Stimulated activated CD4-positive, alpha-beta T cell treated with anti-CD3 and anti-CD28 coated beads, Interleukin-15, amount 100 ng/mL, for 48 hours (primary cell): ENCODE data around the gene CTTN.

ENCODE experiments used
- DNase-seq, 2 donors: peaks; one replicate each; pipeline ENCODE4 v3.0.0-alpha.2; 2020; ENCODE audit warnings: low read depth in 2 of 2

Gene CTTN

DNA sequence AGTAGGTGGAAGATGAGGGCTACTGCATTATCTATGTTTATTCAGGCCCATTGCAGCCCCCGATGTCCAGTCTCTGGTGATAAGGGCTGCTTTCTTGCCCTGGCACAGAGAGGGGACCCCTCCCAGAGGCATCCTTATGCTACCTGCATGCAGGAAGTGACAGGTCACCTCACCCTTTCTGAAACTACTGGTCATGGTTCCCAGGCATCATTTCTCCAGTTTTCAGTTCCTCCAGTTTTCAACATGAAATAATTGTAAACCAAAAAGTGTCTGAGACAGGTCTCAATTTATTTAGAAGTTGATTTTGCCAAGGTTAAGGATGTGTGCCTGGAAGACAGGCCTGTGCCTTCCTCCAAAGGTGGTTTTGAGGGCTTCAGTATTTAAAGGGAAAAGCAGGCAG lies 57.0 kb downstream of the CTTN start:
- DNase-seq, result no peak

DNA sequence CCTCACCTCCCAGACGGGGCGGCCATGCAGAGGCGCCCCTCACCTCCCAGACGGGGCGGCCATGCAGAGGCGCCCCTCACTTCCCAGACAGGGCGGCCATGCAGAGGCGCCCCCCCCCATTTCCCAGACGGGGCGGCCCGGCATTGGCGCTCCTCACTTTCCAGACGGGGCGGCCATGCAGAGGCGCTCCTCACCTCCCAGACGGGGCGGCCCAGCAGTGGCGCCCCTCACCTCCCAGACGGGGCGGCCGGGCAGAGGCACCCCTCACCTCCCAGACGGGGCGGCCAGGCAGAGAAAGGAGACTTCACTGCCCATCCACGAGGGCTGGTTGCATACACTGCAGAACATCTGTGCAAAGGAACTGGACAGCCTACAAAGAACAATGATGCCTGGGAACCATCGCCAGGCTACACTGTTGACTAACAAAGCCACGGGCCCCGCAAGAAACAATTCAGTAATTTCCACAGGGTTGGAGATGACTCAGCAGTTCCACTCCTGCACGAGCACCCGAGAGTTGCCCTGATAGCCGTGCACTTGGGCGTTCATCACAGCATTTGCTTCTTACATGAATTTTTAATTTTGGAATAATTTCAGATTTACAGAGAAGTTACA lies 58.7 kb downstream of the CTTN start:
- no peak for DNase-seq

DNA sequence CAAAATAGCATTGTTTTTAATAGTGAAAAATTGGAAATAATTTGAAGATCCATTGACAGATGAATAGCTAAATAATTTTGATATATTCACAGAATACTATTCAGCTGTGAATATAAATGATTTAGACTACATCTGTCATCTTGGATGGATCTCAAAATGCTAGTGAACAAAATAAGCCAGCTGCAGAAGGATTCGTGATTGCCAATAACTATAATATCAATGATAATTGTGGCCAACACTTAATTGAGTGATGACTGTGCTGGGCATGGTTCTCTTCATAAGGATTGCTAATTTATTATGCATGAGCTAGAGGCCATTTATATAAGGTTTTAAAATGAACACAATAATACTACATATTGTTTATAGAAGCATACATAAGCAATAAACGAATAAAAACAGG lies 60.4 kb downstream of the CTTN start:
- no peak for DNase-seq

DNA sequence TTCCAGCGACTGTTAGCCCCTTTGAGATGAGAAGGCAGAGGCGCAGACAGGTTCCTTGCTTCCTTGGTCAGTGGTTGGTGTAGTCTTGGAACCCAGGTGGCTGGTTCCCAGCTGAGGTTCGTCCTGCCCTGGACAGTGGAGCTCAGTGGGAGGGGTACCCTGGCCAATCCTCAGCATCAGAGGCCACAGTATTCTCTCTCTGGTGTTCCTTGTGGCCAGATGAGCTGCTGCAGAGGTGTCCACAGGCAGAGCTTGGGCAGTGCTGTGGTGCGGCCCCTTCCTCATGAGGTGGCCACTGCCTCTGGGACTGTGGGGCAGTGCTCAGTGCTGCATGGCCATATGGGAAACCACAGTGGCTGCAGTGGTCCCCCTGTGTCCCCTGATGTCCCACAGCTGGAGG lies 61.8 kb downstream of the CTTN start:
- no peak for DNase-seq

DNA sequence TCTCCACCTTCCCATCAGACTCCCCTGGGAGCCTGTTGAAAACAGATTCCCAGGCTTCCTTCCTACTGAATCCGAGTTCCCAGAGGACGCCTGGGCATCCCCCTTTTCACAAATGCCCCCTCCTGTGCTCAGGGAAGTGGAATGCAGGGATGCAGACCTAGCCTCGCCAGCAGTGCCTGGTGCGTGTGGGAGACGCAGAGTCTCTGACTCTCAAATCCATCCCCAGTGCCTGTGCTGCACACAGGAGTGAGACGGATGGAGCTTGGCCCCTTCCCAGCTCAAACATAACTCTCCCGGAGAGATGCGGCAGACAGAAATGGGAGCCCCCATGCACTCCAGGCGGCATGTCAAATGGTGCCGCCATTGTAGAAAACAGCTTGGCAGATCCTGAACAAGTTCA lies 62.6 kb downstream of the CTTN start:
- DNase-seq, result no peak

DNA sequence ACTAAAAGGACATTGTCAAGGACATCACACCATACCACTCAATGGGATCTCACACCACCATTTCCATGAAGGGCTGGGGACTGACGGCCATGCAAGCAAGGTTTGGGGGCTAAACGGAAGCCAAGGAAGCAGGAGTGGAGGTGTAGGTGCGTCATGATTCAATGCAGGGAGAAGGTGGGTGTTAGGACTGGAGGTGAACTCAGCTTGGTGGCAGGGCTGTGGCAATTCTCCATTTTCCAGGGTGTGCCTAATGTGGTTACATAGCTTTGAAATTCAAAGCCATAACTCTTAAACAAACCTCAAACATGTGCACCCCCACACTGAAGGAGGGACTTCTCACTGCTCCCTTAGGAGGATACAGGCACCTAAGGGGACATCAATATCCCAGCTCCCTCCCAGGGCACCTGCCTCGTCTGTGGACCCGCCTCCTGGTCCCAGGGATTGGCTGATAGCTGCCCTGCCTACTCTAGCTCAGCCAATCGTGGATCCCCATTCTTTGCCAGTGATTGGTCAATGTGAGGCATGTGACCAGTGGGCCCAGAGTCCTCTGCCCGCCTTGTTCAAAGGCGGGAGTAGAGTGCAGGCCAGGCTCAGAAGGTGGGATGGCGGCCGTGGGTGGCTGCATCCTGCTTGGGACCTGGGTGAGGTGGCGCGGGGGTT lies 64.6 kb downstream of the CTTN start:
- no peak for DNase-seq

DNA sequence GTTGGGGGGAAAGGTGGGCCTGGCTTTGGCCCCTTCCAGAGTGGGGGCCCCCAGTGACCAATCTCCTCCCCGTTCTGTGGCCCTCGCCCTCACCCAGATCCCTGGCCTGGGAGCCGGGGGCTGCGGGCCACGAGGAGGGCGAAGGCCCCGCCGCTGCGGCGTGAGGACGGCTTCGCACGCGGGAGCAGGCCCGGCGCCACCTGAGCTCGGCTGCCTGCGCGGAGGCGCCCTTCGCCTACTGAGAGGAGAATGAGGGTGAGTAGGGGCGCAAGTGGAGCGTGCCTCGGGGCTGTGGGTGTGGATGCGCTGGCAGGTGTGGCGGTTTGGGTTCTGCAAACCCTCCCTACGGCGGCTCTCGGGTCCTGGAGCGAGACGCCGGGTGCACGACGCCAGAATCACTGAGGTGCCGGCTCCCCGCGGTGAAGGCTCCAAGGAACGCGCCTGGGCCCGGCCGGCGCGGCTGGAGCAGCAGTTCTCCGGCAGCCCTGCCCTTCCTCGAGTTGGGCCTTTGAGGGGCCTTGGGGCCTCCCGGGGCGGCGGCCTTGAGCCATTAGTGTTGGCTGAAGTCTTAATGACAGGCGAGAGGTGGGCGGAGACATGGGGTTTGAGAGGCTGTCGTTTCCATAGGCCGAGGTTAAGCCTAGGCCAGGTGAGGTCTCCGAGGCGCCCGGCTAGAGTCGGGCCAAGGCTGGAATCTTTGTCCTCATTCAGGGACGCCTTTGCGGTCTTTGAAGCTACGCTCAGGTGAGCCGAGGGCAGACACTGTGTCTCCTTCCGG lies 65.3 kb downstream of the CTTN start:
- DNase-seq, result no peak

DNA sequence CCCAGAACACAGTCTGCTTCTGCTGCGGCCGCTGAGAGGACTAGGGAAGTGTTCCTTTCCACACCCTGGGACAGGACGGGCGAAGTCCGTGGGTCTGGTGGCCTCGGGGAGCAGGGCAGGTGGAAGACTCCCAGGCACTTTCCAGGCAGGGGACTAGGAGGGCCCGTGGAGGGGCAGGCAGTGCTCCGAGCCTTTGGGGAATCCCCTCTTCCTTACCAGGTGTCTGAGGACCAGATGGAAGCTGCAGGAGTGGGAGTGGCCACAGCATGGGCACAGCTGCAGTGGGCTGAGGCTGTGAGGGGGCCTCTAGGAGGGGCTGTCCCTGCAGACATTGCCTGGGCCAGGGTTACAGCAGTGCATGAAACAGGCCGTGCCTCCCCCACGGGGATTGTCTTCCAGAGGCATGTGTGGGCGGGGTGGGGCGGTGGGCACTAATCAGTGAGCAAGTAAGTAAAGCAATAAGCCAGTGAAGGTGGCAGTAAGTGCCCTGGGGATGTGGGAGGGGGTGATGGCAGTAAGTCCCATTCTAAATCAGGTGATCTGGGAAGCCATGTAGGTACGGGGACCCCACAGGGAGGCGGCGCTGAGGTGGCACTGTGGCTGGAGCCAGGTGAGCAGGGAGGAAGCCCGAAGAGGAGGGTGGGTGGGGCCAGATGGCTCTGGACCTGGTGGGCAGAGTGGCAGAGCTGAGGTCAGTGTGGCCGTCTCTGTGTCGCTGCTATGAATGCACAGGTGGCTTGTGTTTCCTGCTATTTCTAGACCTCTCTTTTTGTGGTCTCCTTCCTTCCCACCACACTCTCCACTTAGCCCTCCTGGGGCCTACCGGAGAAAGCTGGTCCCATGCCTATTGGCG lies 66.4 kb downstream of the CTTN start:
- DNase-seq, result no peak

DNA sequence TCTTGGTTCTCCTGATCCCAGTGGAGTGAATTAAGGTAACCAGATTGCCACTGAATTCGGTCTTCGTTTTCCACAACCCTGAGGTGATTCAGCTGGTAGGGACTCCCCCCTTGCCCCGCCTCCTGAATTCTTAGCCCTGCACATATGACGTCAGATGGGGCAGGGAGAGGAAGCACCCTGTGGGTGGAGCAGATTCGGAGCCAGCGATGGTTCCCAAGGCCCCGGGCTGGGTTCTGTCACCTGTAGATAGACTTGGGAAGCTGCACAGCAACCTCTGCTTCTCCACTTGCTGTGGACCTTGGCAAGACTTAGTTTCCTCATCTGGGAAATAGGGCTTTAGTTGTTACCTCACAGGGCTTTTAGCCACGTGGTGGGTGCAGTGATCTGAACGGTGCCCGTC lies 67.8 kb downstream of the CTTN start:
- DNase-seq, result peak in 1 of 2 donors; percentile 15

DNA sequence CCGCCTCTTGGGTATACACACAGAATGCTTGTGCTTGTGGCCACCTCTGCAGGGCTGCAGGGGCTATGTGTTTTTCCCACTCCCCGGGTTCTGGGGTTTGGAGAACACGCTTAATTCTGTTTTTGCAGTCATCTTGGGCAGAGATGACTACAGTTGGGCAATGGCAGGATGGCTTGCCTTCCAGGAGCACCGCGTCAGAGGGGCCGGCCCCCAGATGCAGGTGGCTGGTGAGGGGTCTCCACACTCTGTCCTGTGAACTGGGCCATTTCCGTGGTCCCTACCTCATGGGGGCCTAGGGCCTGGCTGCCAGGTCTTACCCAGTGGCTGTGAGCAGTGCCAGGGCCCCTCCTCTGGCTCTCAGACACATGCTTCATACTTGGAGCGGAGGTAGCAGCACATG lies 68.3 kb downstream of the CTTN start:
- DNase-seq, result no peak

DNA sequence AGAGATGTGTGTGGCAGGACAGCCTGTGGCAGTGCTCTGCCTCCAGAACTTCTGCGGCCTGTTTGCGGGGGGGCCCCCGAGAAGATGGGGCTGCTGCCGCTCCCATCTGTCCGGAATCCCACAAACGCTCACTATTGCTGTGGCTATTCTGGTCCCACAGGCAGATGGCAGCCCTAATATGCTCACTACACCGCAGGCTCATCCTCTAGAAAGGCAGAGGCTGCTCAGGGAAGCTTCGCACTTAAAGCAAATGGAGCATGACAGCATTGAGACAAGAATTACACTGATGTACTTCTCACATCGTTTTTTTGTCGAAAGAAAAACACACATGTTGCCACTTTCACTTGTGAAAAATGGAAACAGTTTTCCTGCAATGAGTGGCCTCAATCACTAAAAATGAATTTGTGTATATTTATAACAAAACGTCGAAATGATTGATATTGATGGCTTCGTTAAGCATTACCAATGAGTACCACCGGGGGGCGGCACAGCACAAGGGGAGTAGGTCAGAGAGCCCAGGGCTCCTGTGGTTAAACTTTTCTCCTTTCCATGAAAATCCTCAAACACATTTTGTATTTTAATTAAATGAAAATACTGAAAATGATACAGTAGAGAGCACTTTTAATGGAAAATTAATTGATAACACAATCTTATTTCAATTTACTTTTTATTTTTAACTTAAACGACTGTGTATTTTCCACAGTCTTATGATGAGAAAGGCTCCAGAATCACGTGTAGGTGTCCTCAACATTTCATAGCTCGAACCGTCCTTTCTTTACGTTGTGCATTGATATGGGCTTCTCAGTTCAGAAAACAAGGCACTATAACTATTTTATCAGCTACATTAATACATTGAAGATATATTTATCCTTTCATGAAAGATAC lies 69.1 kb downstream of the CTTN start:
- peak in 1 of 2 donors; percentile 46 for DNase-seq

DNA sequence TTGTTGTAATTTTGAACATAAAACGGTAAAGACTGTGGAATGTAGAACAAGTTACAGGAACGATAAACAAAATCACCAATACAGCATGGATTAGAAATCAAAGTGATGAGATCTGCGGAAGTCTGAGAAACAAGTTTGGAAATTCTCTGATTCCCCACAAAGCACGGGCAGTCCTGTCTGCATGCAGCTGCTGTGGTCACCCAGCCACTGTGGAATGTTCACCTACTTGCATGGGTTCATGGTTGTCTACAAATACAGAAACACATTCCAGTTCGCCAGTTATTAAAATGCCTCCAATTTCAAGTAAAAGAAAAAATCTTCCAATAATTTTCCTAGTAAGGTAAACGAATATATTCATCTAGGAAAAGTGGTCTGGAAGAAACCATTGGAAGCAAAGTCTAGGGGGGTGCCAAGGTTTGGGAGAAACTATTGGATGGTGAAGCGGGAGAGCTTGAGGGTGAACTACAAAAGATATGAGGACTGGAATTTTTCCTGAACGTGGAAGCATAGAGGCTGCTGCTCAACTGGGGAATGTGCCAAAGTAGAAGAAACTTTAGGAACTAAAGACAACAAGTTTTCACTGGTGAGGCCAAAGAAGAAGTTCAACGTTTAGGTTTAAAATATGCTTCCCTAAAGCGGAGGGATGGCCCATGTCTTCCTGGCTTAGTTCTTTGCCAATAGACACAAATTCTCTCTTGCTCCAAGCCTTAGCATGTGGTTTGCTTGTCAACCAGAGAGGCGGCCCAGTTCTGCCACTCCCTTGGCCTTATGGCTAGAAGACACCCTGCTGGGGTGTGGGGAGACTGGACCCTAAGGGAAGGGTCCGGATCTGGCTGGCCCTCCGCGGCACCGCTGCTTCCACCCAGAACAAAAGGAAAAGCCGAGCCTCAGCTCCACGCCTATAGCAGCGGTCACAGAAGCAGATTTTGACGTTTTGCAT lies 70.2 kb downstream of the CTTN start:
- no peak for DNase-seq

DNA sequence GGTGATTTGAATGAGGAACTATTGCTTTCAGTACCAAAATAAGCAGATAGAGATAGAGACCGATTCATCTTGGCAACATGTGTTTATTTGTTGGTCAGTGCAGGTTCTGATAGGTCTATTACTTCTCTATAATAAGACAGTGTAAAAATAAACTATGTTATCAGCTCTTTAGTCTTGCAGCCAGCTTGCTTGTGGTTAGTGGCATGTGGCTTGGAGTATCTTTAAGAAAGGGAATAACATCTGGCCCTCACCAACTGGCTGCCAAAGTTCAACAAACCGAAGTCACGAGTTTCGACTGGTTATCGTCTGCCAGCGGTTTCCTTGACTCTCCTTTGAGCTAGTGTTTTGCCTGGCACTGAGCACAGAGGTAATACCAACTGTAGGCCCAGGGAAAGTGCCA lies 71.8 kb downstream of the CTTN start:
- no peak for DNase-seq

DNA sequence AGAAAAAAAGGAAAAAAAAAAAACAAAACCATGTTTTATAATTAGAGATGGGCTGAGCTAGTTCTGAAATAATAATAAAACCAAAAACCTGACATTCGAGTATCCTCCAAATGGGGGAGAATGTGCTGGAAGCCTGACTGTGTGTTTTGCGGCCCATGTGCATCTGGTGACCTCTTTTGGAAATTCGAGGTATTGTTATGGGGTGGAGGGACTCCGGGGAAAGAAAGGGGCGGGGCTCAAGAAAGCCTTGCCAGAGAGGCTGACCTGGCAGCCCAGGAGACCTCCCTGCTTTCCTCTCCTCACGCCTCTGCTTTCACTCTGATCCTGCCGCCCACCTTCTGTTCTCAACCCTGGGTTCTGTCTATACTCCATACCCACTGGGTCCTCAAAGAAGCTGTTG lies 72.9 kb downstream of the CTTN start:
- no peak for DNase-seq

DNA sequence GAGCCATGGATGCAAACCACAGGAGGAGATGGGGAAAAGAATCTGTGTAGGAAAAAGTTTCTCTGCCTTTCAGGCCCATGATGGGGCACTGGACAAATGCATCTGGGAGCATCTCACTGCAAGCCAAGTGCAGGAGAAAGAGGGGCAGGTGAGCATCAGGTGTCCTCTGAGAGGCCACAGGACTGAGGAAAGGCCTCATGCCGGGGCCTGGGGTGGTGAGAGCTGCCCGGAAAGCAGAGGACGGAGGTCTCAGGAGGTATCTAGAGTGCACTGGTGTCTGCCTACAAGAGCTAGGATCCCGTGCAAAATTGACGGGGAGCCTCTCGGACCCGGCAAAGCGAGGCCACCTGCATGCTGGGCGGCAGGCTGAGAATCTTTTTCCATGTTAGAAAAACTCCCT lies 73.9 kb downstream of the CTTN start:
- DNase-seq, result no peak

DNA sequence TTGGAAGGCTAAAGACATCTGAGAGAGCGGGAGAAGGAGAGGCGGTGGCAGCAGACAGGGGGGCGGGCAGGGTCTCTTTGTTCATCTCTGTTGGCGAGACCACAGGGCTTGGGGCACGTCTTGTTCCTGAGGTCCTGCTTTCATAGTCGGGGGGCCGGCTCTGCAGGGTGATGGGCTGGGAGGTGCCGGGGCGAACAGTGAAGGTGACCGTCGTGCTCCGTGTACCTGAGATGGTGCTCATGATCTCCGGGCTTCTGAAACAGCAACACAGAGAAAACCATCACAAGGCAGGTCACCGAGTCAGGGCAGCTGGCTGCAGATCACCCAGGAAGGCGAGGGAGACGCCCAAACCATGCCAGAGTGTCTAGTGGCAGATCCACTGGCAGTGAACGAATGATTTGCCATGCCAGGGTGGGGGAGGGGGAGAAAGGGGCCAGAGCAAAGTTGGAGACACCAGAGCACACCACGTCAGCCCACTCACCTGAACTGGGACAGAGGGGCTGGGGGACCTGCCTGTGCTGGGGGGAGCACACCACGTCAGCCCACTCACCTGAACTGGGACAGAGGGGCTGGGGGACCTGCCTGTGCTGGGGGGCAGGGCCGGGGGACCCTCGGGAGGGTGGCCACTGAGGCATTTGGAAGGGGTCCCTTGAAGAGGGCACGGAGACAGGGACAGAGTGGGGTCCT lies 75.0 kb downstream of the CTTN start:
- no peak for DNase-seq

DNA sequence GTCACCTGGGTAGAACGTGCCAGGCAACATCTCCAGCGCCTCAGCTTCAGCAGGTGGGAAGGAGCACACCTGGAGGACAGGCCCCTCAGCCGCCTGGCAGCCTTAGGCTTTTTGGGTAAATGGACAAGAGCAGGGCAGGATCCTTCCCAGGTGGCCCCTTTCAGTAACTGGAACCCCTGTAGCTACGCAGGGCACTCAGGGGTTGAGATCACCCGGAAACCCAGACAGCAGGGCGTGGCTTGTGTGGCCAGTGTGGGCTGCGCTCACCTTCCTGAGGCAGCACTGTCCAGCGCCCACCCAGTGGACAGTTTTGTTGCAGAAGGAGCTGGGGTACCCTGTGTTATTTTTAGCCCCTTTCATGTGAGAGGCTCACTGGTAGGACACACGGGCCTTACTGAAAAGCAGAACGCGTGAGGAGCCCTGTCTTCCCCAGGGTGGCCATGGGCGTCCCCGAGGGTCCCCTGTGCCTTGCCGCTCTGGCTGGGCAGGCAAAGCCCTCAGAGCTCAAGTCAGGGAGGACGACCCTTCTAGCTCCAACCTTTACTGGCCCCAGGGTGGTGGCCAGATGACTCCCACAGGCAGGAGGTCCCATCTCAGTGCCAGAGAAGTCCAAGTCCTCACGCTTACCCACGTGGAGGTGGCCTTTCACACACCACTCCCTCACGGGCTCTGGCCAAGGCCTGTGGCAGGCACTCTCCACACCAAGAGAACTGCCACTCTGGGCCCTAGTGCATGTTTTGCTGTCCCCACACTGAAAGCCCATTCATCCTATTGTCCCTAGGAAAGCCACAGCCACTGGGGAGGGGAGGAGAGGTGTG lies 75.8 kb downstream of the CTTN start:
- no peak for DNase-seq

DNA sequence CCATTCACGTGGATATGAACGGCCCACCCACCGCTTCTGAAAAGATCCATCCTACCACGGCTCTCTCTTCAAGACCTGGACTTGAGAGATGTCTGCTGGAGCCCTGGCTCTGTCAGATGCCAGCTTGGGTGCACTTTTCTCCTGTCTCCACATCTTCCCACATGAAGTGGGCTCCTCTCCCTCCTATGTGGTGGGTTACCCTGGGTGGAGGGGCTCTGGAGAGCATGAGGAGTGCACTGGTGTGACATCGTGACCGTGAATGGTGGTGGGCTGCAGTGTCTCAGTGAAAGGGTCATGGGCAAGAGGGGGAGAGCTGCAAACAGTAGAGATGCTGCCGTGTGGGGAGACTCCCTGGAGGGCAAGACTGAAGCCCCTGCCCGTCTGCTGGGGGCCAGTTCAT lies 76.4 kb downstream of the CTTN start:
- DNase-seq, result no peak

DNA sequence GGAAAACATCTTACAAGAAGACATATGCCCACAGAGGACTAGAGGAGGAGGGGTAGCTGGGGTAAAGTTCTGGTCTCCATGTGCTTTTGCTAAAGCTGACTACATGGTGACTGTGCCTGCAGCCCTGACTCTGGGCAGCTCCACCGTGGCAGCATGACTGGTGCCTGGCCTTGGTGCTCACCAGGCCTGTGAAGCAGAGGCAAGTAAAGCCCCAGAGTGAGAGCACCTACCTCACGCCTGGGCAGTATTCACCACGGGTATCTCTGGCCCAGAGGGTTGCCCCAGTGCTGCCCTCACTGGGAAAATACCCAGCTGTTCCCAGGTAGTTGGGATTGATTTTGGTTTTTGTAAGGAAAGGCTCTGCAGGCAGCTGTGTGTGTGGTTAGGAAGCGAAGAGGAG lies 78.3 kb downstream of the CTTN start:
- DNase-seq, result no peak
